HepG2 (cell line): Measurements from ENCODE around the gene ST3GAL5.

Experiments used
- CTCF ChIP-seq: sonication (generic); formaldehyde crosslinking; IDR thresholded peaks from 2 replicates; pipeline ENCODE4 v1.5.0; 2020; ENCODE audit warnings: mild to moderate bottlenecking, missing genetic modification reagents, moderate library complexity
- IRF2 ChIP-seq: IDR thresholded peaks from 2 replicates; pipeline ENCODE4 v1.6.1; 2018; ENCODE audit warnings: missing genetic modification reagents, missing compliant biosample characterization
- NFATC3 ChIP-seq: sonication (generic); formaldehyde crosslinking; IDR thresholded peaks from 2 replicates; pipeline ENCODE4 v1.5.1; 2020; ENCODE audit warnings: mild to moderate bottlenecking, missing genetic modification reagents
- NFYB ChIP-seq: sonication (generic); formaldehyde crosslinking; IDR thresholded peaks from 2 replicates; pipeline ENCODE4 v1.4.0; 2020; ENCODE audit warnings: missing genetic modification reagents
- POLR2A ChIP-seq, 2 experiments: IDR thresholded peaks; 2 replicates each; pipeline ENCODE4 v1.6.1; 2011; ENCODE audit warnings: low read depth in 2 of 2, low read length in 2 of 2, mild to moderate bottlenecking in 1 of 2, moderate library complexity in 1 of 2; ENCODE audit not compliant: insufficient read depth in 1 of 2
- SATB2 ChIP-seq: sonication (generic); formaldehyde crosslinking; IDR thresholded peaks from 2 replicates; pipeline ENCODE4 v1.5.0; 2020; ENCODE audit warnings: missing genetic modification reagents
- TCF7 ChIP-seq: sonication (generic); IDR thresholded peaks from 2 replicates; pipeline ENCODE4 v1.6.1; 2016; ENCODE audit warnings: antibody characterized with exemption, low read depth
- ZFP36L1 ChIP-seq: sonication (generic); formaldehyde crosslinking; IDR thresholded peaks from 2 replicates; pipeline ENCODE4 v1.8.0; 2022; ENCODE audit warnings: mild to moderate bottlenecking, missing genetic modification reagents, moderate library complexity
- ZNF512 ChIP-seq: sonication (generic); formaldehyde crosslinking; IDR thresholded peaks from 2 replicates; pipeline ENCODE4 v1.4.0; 2020; ENCODE audit warnings: mild to moderate bottlenecking, missing genetic modification reagents
- TF ChIP-seq, protein P1 (sequence below): sonication (generic); formaldehyde crosslinking; IDR thresholded peaks from 2 replicates; pipeline ENCODE4 v1.8.1; 2023; ENCODE audit warnings: missing genetic modification reagents, inconsistent platforms, borderline replicate concordance

GRCh38 chr2:85914922-85915321 is 26.1 kb upstream of the ST3GAL5 start:
- TF ChIP-seq TCF7 = no peak
- TF ChIP-seq ZFP36L1 (CRISPR knock-in tag) = no peak
- no peak for TF ChIP-seq ZNF512
- TF ChIP-seq CTCF (CRISPR knock-in tag) = no peak
- TF ChIP-seq NFATC3 (CRISPR knock-in tag) = no peak
- TF ChIP-seq POLR2A (IDR thresholded peaks at IDR 0.05; ENCODE audit: insufficient read depth in 1 of 2, low read depth in 2 of 2, low read length in 2 of 2) = no peak
- TF ChIP-seq SATB2 = no peak
- no peak for TF ChIP-seq IRF2 (CRISPR knock-in tag)
- TF ChIP-seq NFYB = no peak
- TF ChIP-seq, protein P1, sequence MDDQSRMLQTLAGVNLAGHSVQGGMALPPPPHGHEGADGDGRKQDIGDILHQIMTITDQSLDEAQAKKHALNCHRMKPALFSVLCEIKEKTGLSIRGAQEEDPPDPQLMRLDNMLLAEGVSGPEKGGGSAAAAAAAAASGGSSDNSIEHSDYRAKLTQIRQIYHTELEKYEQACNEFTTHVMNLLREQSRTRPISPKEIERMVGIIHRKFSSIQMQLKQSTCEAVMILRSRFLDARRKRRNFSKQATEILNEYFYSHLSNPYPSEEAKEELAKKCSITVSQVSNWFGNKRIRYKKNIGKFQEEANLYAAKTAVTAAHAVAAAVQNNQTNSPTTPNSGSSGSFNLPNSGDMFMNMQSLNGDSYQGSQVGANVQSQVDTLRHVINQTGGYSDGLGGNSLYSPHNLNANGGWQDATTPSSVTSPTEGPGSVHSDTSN = no peak
